NCI-H226 (cell line): Measurements from ENCODE around the gene NRTN.

Source experiments
- DNase-seq: peaks from one replicate; pipeline ENCODE4 v3.0.0-alpha.2; 2015

Gene NRTN

DNA sequence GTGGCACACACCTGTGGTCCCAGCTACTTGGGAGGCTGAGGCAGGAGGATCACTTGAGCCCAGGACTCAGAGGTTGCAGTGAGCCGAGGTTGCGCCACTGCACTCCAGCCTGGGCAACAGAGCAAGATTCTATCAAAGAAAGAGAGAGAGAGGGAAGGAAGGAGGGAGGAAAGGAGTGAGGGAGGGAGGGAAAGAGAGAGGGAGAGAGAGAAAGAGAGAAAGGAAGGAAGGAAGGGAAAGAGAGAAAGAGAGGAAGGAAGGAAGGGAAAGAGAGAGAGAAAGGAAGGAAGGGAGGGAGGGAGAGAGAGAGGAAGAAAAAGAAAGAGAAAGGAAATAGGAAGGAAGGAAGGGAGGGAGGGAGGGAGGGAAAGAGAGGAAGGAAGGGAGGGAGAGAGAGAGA lies 12.4 kb downstream of the NRTN start:
- no peak for DNase-seq

DNA sequence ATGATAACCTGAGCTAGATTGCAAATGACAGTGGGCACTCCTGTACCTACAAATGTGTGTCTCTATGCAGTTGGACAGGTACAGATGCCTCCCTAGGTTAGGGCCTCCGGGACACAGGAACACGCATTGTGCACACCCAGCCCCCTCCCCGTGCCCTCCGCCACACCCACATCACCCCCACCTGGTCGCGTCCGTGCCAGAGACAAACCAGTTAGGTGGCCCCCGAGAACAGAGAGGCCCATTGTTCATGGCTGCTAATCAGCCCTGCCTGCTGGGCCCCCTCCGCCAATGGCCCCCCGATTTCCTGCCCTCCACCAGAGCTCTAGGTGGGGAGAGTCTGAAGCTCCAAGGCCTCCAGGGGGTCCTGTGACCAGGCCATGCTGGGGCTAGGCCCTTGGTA lies 13.7 kb downstream of the NRTN start:
- DNase-seq = no peak

DNA sequence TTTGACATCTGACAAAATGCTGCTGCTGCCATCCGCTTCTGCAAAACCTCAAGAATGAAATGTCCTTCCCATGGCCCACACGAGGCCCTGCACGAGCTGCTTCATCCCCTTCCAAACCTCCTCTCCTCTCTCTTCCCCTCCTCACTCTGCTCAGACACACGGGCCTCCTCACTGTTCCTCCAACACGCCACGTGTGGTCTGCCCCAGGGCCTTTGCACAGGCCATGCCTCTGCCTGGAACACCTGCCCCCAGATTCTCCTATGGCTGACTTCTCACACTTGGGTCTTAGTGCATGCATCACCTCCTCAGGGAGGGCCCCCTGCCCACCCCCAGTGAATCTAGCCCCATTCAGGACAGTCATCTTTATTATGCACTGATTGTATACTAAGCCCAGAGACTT lies 15.9 kb downstream of the NRTN start:
- DNase-seq = no peak

DNA sequence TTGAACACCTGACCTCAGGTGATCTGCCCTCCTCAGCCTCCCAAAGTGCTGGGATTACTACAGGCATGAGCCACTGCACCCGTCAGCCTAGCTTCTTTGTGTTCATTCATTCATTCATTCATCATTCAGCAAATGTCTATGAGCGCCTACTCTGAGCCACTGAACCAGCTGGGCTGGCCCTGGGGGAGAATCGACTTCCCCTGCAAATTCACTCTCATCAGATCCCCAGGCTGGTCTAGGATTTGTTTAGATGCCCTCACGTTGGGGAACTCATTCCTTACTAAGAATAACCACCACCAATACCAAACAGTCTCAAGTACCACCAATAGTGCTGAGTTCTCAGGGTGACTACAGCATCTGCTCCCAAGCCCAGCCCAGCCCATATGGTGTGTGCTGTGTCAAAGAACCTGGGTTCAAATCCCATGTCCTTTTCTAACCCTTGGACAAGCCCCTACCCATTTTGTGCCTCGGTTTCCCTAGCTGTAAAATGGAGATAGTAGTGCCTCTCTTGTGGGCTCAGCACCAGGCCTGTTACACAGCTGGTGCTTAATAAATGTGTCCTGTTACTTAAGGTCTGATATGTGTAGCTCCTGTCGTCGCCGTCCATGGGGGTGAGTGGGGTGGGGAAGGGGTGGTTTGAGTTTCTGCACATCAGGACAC lies 16.8 kb downstream of the NRTN start:
- DNase-seq = no peak

DNA sequence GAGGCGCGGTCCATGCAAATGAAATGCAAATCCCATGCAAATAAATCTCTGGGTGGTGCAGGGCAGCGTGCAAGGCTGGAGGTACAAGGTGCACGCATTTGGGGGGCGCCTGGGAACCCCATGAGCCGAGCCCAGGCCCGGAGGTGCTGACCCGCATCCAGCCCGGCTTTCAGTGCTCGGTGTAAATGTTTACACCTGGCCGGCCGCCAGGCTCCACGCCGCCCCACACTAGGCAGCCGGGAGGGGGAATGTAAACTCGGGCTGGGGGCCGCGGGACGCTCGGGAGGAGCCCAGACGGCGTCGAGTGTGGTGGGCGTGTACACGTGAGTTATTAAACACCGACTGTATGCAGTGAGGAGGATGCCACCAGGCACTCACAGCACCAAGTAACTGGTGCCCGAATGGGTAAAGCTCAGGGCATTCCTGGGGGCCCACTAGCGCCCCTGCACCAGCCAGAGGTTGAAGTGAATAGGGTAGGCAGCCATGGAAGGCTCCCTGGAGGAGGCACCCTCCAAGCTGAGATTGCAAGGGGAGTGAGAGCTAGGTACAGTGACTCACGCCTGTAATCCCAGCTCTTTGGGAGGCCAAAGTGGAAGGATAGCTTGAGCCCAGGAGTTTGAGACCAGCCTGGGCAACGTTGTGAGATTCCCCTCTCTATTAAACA lies 17.4 kb downstream of the NRTN start:
- DNase-seq = no peak

DNA sequence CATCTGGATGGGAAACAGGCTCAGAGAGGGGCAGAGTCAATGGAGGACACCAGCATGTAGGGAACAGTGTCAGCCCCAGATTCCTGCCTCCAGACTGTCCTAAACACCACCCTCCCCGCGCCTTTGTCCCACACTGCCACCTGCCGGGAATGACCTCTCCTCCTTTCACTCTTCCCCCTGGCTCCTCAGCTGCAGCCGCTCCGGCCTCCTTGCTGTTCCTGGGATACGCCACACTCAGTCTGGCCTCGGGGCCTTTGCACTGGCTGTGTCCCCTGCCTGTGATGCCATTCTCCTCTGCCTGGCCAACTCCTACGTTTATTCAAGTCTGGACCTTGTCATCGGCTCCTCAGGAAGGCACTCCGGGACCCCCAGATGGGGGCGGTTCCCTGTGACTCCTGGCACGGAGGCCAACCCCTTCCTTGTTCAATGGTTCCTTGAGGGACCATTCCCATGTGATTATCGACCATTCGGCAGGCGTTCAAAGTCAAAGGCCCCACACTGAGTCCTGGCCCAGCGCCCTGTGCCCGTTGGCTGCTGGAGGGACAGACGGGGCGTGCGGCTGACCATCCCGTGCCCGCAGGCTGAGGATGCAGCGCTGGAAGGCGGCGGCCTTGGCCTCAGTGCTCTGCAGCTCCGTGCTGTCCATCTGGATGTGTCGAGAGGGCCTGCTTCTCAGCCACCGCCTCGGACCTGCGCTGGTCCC lies 18.9 kb downstream of the NRTN start:
- DNase-seq = no peak

DNA sequence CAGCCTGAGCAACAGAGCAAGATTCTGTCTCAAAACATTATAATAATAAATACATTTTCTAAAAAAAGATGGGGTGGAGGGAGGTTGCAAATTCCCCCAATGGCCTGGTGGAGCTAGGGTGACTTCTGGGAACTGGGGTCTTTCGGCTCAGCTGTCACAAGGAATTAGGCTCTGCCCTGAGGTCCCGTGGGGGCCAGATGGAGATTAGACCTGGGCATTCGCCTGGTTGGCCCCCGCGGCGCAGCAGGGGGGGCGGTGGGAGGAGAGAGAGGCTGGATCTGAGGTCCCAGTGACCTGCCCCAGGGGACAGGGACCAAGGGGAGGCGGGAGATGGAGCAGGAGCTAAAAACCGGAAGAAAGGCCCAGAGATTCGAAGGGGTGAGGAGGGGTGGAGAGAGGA lies 19.9 kb downstream of the NRTN start:
- DNase-seq = no peak

DNA sequence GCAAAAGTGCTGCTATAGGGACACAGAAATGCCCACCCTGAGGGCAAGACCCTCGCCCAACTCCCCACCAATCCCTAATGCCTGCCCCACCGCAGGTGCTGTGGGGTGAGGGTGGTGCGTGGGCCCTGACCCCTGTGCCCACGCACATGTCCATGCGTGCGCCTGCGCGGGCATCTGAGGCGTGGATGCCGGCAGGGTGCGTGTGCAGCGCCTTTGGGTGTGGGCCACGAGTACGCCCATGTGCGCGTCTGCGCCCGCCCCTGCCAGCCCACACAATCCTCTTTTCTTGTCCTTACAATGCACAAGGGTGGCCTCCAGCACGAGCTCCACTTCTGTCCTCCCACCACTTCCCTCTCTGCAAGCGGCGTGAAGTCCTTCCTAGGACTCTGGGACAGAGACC lies 20.3 kb downstream of the NRTN start:
- DNase-seq = no peak

DNA sequence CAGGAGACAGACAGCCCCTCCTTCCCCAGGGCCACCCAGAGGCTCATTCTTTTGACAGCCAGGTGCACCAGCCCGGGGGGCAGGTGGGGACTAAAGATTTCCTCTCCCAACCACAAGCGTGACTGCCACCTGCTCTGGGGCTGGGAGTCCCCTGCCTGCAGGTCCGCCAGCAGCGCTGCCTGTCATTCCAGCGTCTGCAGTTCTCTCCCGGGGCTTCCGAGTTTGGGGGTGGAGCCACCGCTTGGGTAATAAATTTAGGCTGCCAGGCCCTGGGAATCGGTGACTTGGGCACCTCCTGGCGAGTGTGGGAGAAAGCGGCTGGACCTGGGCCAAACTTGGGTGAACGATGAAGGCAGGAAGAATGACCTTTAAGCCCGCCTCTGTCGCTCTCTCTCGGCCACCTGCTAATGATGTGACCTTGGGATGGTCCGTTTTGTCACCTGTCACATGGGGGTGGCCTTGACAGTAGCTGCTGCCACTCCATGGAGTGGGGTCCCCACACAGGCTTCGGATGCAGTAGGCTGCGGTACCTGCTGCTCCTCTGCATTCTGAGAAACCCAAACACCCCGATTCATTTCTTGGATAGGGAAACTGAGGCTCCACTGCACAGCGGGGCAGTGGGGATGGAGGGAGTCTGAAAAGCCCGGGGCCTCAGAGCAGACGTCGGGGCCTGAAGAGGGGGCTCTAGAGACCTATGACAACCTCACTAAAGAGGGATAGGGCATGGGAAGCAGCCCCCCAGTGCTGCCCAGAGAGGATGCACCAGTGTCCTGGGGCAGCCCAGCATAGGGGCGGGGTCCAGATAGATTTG lies 21.9 kb downstream of the NRTN start:
- DNase-seq = peak; percentile 48

DNA sequence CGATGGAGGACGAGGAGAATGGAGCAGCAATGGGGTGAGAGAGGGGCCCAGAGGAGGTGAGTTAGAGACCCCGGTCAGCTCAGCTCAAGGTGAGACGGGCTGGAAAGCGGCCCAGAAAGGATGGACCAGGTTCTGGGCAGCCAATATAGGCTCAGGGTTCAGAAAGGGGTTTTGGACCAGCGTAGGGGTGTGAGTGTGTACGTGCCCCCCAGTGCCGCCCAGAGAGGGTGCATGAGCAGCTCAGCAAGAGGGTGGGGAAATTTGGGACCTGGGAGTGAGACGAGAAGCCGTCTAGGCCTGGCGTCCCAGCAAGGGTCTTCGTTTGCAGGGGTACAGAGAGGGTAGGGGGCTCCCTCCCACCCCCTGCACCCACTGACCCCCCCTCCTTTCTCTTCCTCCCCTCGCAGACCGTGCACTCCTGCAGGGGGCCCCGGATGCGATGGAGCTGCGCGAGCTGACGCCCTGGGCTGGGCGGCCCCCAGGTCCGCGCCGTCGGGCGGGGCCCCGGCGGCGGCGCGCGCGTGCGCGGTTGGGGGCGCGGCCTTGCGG lies 22.5 kb downstream of the NRTN start:
- DNase-seq = no peak

DNA sequence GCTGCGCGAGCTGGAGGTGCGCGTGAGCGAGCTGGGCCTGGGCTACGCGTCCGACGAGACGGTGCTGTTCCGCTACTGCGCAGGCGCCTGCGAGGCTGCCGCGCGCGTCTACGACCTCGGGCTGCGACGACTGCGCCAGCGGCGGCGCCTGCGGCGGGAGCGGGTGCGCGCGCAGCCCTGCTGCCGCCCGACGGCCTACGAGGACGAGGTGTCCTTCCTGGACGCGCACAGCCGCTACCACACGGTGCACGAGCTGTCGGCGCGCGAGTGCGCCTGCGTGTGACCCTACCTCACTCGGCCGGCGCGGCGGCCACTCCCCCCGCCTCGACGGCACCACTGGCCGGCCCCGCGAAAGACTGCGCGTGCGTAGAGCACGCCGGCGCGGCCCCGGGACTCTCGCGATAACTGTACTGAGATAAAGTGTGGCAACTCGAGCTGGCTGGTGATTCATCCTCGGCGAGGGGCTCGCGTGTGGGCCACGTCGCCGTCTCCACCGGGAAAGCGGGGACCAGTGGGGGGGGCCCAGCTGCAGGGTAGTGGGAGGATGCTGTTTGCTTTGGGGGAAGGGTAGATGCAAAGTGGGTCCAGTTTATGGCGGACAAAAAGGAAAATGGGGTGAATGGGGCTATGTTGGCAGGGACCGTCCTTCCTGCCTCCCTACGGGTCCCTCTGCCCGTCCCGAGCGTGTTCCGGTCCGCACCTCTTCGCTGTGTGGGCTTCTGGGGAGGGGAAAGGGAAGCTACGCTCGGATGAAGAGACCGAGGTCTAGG lies 23.2 kb downstream of the NRTN start:
- peak; percentile 89 for DNase-seq

DNA sequence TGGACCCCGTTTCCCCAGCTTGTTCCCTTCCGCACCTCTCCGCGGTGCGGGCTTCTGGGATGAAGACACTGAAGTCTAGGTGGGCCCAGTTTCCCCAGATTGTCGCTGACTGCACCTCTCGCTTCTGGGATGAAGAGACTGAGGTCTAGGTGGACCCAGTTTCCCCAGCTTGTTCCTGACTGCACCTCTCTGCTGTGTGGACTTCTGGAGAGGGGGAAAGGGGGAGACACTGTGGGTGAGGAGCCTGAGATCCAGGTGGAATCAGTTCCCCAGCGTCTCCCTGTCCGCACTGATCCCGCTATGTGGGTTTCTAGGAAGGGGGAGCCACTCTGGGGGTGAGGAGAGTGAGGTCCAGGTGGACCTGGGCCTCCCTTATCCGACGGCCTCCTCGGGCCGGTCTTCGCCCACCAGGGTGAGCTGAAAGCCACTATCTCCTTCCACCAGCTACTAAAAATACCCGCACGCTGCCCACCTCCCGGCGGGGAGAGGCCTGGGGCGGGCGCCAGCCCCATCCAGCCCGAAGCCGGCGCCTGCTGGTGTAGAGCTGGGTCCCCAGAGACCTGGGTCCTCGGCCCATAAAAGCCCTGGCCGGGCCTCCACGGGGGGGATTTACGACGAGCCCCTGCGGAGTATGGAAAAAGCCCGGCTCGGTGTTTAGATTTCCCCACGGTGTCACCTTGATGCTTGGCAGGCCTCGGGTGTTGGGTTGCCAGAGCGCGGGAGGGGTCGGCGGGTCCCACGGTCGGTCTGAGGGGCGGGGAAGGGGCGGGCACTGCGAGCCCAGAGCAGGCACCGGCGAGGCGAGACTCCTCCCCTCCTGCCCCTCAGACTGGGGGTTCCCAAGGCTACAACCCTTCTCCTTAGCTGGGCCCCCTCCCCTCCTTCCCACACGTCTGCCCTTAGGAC lies 24.0 kb downstream of the NRTN start:
- no peak for DNase-seq

DNA sequence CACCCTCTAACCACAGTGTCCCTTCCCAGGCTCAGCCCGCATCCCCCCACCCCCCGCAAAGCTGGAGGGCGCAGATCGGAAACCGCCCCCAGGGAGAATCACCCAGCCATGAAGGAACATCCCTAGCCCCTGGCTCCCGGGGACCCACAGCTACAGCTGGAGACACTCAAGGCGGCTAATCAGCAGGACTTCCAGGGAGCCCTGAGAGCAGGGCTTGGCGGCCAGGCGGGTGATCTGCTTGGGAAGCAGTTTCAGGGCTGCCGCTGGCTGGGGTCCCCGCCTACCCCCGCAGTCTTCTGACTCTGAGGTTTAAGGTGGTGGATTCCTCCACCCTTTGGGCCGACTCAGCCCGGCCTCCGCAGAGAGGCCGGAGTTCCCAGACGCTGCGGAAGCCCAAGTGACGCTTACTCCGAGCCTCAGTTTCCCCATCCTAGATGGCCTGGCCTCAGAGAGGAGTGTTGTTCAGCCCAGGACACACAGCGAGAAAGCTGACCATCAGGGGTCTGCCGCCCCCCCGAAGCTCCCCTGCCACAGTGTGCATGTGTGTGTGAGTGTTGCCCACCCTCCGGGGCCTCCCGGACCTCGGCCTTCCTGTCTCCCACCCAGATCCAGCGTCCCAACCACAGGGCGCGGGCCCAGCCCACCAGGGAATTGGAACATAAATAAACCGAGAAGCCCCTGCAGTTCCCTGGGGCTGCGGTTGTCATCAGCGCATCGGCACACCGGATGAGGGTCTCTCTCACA lies 24.9 kb downstream of the NRTN start:
- DNase-seq = no peak

DNA sequence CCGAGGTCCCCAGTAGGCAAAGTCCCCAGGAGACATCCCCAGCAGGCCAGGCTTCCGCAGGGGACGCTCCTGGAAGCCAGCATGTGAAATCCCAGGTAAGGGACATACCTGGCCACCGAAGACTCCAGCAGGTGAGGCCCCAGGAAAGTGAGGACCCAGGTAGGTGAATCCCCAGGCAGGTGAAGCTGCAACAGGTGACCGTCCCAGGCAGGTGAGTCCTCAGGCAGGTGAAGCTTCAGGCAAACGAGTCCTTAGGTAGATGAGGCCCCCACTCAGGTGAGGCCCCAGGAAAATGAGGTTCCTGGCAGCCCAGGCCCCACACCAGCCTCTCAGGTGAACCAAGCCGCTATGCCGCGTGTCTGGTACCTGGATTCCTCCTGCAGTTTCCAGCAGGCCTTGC lies 26.3 kb downstream of the NRTN start:
- no peak for DNase-seq

DNA sequence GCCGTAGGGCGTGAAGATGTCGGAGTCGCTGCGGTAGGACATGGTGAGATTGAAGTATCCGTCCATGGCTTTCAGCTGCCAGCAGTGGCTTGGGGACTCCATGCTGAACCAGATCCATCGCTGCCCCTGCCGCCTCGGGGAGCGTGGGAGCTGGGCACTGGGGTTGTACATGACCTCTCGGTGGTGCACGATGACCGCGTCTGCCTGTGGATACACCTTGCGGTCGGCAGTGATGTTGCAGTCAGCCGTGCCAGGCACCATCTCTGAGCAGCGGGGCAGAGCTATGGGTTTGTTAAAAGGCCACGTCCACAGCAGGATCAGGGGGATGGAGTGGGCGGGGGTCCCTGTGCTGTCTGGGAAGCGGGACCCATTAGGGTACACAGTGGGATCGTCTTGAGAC lies 27.2 kb downstream of the NRTN start:
- no peak for DNase-seq

DNA sequence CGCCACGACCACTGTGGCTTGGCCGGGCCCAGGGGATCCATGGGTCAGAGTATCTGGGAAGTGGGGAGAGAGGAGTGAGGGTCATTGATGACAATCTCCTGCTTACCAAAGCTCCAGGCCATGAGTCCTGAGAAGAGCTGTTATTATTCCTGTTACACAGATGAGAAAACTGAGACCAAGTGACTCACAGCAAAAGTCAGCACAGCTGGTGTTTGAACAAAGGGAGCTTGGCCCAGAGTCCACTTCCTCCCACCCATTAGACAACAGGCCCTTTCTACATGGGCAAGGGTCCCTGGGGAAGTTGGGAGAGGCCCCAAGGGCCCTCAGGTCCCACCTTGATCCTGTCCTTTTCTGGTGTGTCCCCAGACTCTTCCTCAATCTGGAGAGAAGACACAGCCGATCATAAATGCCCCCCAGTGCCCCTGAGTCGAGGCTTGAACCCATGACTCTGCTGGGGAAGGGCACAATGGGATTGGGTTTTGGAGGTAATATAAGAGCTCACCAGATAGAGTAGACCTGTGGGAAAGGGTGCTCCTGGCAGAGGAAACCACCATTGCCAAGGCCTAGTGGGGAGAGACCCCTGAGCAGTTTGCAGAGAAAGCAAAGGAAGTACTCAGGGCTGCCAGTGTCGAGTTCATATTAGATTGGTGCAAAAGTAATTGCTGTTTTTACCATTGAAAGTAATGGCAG lies 27.8 kb downstream of the NRTN start:
- DNase-seq = no peak

DNA sequence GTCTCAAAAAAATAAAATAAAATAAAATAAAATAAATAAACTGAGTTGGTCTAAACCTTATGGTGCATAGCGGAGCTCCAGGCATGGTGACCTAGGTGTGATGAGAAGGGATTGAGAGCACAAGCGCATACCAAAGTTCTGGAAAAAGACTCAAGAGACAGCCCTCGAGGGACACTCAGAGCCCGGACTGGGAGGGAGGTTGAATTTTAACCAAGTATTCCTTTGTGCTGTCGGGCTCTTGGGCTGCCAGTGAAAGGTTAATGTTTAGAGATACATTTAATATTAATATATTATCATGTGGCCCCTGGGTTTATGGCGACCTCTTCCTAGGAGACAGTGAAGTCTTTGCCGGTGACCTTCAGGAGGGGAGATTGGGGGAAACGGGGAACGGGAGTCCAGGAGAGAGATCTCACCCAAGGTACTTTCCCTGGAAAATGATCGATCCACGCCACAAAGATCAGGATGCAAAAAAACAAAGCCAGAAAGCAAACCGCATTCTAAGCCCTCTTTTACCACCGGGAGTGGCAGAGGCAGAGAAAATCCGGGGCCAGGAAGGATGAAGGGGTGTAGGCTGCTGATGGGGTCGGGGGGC lies 33.0 kb downstream of the NRTN start:
- DNase-seq = no peak

DNA sequence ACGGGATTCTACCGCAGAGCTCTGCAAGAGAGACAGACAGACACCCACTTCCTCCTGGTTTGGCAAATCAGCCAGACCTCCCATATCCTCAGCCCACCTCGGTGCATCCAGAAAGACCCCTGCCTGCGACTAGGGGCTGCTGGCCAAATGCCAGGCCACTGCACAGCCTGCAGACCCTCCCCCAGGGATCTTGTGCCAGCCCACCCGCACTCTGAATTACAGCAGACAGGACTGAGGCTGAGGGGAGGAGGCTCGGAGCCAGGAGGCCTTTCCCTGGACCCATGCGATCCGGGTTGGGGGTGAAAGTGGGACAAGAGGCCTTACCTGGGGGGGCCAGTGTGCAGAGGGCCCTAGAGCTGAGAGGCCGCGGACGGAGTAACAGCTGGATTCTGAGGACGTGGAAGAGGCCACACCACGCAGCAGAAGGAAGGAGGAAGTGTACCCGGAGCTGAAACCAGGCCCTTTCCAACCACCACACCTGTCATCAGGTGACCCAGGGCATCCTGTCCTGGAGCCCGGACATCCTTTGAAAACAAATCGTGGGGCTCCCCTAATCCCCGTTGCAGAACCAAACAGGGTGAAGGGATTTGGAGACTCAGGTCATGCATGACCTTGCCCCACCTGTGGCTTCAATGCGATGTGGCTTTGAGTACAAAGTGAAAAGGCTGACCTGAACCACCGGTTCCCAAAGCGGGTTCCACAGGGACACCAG lies 33.6 kb downstream of the NRTN start:
- DNase-seq = no peak
